ENCODE results near the gene ZNF330. TPM values are rescaled to one million over a fixed set of nuclear protein-coding genes. Genes with fewer than 3 reads are reported as not detected.

Gene ZNF330
- total and polyA plus RNA-seq, 2 of the 4 experiments (the other 2 are of a cell fraction): 27.2 to 34.1 TPM

Other genes starting within 250 kb of the ZNF330 start
- 10.6 and 18.1 TPM in 2 replicates for gene RNF150, start 87.4 kb upstream of the ZNF330 start, total RNA-seq (2012; rRNA removed)
- 6.2 and 6.6 TPM in 2 replicates for gene RNF150, start 87.4 kb upstream of the ZNF330 start, polyA plus RNA-seq (2012; rRNA removed)

Measured in IMR-90 (cell line).